Epithelial cell of esophagus (primary cell): ENCODE measurements around the gene TPMT.

ENCODE experiments used
- DNase-seq: peaks from one replicate; pipeline ENCODE4 v3.0.0; 2010; ENCODE audit warnings: low read depth
- H3K4me3 ChIP-seq: 2 replicates; pipeline ENCODE4 v1.5.1; 2011; ENCODE audit warnings: mild to moderate bottlenecking, low read length, control low read depth
- TF ChIP-seq, protein P1 (sequence below): IDR thresholded peaks from 2 replicates; pipeline ENCODE4 v1.5.1; 2011; ENCODE audit warnings: low read depth, mild to moderate bottlenecking, low read length, control low read depth, inconsistent platforms; ENCODE audit not compliant: insufficient read depth; ENCODE audit errors: missing control alignments

TPMT gene

DNA sequence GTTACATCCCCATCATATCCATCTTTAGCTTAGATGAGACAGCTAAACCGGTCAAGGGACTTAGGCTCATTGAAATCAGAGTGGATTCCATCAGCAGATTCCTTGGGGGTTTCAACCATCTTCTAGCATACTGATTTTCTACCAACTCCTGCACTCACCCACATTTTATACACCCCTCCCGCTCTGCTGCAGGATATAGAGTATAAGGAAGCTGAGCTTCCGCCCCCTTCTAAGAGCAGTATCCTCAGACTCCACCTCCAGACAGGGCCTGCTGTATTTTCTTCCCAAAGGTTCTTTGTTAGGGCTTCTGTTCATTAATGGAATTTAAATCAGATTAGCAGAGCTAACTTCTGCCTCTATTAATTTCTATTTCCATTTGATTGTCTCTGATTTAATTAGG, 22.5 kb downstream of the TPMT start:
- TF ChIP-seq, protein P1, sequence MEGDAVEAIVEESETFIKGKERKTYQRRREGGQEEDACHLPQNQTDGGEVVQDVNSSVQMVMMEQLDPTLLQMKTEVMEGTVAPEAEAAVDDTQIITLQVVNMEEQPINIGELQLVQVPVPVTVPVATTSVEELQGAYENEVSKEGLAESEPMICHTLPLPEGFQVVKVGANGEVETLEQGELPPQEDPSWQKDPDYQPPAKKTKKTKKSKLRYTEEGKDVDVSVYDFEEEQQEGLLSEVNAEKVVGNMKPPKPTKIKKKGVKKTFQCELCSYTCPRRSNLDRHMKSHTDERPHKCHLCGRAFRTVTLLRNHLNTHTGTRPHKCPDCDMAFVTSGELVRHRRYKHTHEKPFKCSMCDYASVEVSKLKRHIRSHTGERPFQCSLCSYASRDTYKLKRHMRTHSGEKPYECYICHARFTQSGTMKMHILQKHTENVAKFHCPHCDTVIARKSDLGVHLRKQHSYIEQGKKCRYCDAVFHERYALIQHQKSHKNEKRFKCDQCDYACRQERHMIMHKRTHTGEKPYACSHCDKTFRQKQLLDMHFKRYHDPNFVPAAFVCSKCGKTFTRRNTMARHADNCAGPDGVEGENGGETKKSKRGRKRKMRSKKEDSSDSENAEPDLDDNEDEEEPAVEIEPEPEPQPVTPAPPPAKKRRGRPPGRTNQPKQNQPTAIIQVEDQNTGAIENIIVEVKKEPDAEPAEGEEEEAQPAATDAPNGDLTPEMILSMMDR: no peak
- no peak for DNase-seq
- no peak overlapping the region for H3K4me3 ChIP-seq

- H3K4me3 ChIP-seq: no peak overlapping the region
- TF ChIP-seq, protein P1: no peak
- DNase-seq: no peak
Measured at GRCh38 chr6:18126121-18126520, 28.8 kb downstream of the TPMT start.

- DNase-seq: peak; percentile 90
- TF ChIP-seq, protein P1: peak; percentile 84
- peak within 1 kb of the TSS; percentile 38 for H3K4me3 ChIP-seq
Measured at GRCh38 chr6:18122128-18123093, 32.5 kb downstream of the TPMT start, which contains the start of gene NHLRC1. Gene NHLRC1 (minus strand): TSS chr6:18122677. CDS start chr6:18122606, 71 bp downstream.

DNA sequence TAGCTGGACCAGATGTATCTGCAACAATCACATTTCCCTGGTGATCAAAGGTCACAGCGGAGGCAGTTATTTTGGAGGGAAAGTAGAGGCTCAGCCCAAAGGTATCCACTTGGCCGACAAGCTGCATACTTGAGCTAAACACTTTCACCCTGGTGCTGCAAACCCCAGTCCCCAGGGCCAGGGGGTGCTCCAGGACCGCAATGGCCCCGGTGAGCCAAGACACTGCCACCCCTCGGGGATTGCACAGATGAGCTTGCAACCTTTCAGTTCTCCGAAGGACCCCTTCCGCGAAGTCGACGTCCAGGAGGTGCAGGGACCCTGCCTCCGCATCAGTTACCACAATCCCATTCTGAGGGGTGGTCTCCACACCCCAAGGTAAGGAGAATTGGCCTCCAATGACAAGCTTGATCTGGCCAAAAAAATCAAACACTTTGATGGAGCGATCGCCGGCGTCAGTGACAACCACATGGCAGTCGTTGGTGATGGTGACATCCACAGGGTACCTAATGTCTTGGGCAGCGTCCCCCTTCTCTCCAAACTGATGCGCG, 33.2 kb downstream of the TPMT start:
- peak overlapping the region; percentile 38 for H3K4me3 ChIP-seq
- no peak for DNase-seq
- TF ChIP-seq, protein P1: no peak

DNA sequence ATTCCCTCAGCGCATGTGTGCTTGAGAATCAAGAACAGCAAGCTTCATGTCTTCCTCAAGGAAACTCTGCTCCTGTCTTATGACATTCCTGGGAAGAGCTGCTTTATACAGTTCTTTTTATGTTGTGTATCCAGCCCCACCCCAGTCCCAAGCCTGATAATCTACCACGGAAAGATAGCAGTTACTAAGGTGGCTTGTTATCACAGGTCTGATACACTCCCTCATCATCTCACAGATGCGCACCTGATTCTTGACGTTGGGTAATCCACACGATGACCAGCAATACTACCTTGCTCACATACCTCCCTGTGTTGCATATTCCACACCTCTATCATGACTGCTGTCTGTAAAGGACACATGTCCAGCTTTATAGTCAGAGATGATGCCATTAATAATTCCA, 35.6 kb downstream of the TPMT start:
- no peak overlapping the region for H3K4me3 ChIP-seq
- DNase-seq: peak; percentile 8
- TF ChIP-seq, protein P1: no peak

DNA sequence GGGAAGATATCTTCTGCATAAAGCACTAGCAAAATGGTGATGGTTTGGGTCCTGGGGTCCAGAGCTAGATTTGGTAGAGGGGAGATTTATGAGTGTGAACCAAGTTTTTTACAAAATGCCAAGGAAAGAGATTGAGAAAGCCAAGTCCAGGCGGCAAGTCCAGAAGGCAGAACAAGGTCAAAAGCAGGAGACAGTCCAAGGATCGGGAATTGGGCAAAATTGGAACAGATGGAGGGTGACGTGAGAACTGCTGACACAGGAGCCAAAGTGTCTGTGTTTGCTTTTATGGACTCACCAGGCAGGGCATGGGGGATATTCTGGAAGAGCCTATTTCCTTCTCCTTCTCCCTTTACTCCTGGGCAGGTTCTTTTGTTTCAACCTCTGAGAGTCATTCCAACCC, 36.5 kb downstream of the TPMT start:
- DNase-seq: no peak
- TF ChIP-seq, protein P1: no peak
- H3K4me3 ChIP-seq: no peak overlapping the region

GRCh38 chr6:18117136-18117535, 37.7 kb downstream of the TPMT start:
- peak; percentile 6 for DNase-seq
- H3K4me3 ChIP-seq: no peak overlapping the region
- TF ChIP-seq, protein P1: no peak
